GM21515 (cell line): ENCODE data around the gene MYH2.

Source experiments
- ATAC-seq: cut with Tn5 transposase; IDR thresholded peaks from one replicate; pipeline ENCODE4 v1.9.1; 2021; ENCODE audit not compliant: unreplicated experiment

MYH2 gene

GRCh38 chr17:10516638-10517037 lies 32.8 kb downstream of the MYH2 start:
- ATAC-seq, result no peak

GRCh38 chr17:10516065-10516464 lies 33.4 kb downstream of the MYH2 start:
- no peak for ATAC-seq

- no peak for ATAC-seq
Measured at GRCh38 chr17:10513299-10514067, 36.0 kb downstream of the MYH2 start.

- ATAC-seq, result no peak
Measured at GRCh38 chr17:10512856-10513255, 36.6 kb downstream of the MYH2 start.

- no peak for ATAC-seq
Measured at GRCh38 chr17:10499950-10500349, 49.5 kb downstream of the MYH2 start.

- no peak for ATAC-seq
Measured at GRCh38 chr17:10492004-10492403, 57.5 kb downstream of the MYH2 start.

- no peak for ATAC-seq
Measured at GRCh38 chr17:10482252-10482651, 67.2 kb downstream of the MYH2 start.

- ATAC-seq, result no peak
Measured at GRCh38 chr17:10477701-10478100, 71.8 kb downstream of the MYH2 start.

- no peak for ATAC-seq
Measured at GRCh38 chr17:10474536-10474935, 74.9 kb downstream of the MYH2 start.

GRCh38 chr17:10471858-10472257 lies 77.6 kb downstream of the MYH2 start:
- no peak for ATAC-seq
